ENCODE measurements around the gene MMP23B.
"Not testable (repeated sequence)": the region's sequence is repeated elsewhere in the genome, so short reads cannot be mapped to it uniquely, and the experiment has no call there.

MMP23B gene

GRCh38 chr1:1630965-1631781 lies 800 bp upstream of the MMP23B start:
- no peak for DNase-seq (ENCODE audit: low read depth, low spot score)

- DNase-seq (ENCODE audit: low read depth, low spot score) = not testable (repeated sequence)
Observed at GRCh38 chr1:1633409-1633808, 1.4 kb downstream of the MMP23B start.

GRCh38 chr1:1634613-1635012 lies 2.6 kb downstream of the MMP23B start:
- not testable (repeated sequence) for DNase-seq (ENCODE audit: low read depth, low spot score)

- not testable (repeated sequence) for DNase-seq (ENCODE audit: low read depth, low spot score)
Observed at GRCh38 chr1:1636621-1637478, 4.9 kb downstream of the MMP23B start.

GRCh38 chr1:1637479-1637875 lies 5.5 kb downstream of the MMP23B start:
- DNase-seq (ENCODE audit: low read depth, low spot score) = not testable (repeated sequence)

- not testable (repeated sequence) for DNase-seq (ENCODE audit: low read depth, low spot score)
Observed at GRCh38 chr1:1638528-1638927, 6.6 kb downstream of the MMP23B start.

- DNase-seq (ENCODE audit: low read depth, low spot score) = not testable (repeated sequence)
Observed at GRCh38 chr1:1639368-1639767, 7.4 kb downstream of the MMP23B start.

- not testable (repeated sequence) for DNase-seq (ENCODE audit: low read depth, low spot score)
Observed at GRCh38 chr1:1640081-1640480, 8.1 kb downstream of the MMP23B start.

- DNase-seq (ENCODE audit: low read depth, low spot score) = not testable (repeated sequence)
Observed at GRCh38 chr1:1640711-1641461, 8.9 kb downstream of the MMP23B start.

GRCh38 chr1:1646326-1646725 lies 14.4 kb downstream of the MMP23B start:
- DNase-seq (ENCODE audit: low read depth, low spot score) = not testable (repeated sequence)

GRCh38 chr1:1647567-1648241 lies 15.7 kb downstream of the MMP23B start:
- DNase-seq (ENCODE audit: low read depth, low spot score) = not testable (repeated sequence)

GRCh38 chr1:1648265-1648664 lies 16.3 kb downstream of the MMP23B start:
- not testable (repeated sequence) for DNase-seq (ENCODE audit: low read depth, low spot score)

- peak; percentile 98 for DNase-seq (ENCODE audit: low read depth, low spot score)
Observed at GRCh38 chr1:1658583-1659549, 26.9 kb downstream of the MMP23B start, which contains the start of gene CDK11B. TSS of gene CDK11B (minus strand) at chr1:1659004. CDS start at chr1:1657485, 1,519 bp downstream.

- not testable (repeated sequence) for DNase-seq (ENCODE audit: low read depth, low spot score)
Observed at GRCh38 chr1:1662392-1662791, 30.4 kb downstream of the MMP23B start.

- not testable (repeated sequence) for DNase-seq (ENCODE audit: low read depth, low spot score)
Observed at GRCh38 chr1:1662830-1663560, 31.0 kb downstream of the MMP23B start.

GRCh38 chr1:1664318-1664717 lies 32.3 kb downstream of the MMP23B start:
- DNase-seq (ENCODE audit: low read depth, low spot score) = not testable (repeated sequence)

GRCh38 chr1:1664941-1665814 lies 33.2 kb downstream of the MMP23B start:
- no peak for DNase-seq (ENCODE audit: low read depth, low spot score)

GRCh38 chr1:1665815-1666251 lies 33.9 kb downstream of the MMP23B start:
- no peak for DNase-seq (ENCODE audit: low read depth, low spot score)

Data from activated naive CD8-positive, alpha-beta T cell treated with anti-CD3 and anti-CD28 coated beads, Interleukin-2, amount 50 U/mL, for 16 hours (primary cell).